ENCODE data around the gene HOXA9. TPM values are rescaled to one million over a fixed set of nuclear protein-coding genes. Genes with fewer than 3 reads are reported as not detected.

HOXA9 gene
- total RNA-seq, 4 donors from 2014 or later, result 0.63 to 1.9 (median 0.67) TPM; not detected in 1

DNA sequence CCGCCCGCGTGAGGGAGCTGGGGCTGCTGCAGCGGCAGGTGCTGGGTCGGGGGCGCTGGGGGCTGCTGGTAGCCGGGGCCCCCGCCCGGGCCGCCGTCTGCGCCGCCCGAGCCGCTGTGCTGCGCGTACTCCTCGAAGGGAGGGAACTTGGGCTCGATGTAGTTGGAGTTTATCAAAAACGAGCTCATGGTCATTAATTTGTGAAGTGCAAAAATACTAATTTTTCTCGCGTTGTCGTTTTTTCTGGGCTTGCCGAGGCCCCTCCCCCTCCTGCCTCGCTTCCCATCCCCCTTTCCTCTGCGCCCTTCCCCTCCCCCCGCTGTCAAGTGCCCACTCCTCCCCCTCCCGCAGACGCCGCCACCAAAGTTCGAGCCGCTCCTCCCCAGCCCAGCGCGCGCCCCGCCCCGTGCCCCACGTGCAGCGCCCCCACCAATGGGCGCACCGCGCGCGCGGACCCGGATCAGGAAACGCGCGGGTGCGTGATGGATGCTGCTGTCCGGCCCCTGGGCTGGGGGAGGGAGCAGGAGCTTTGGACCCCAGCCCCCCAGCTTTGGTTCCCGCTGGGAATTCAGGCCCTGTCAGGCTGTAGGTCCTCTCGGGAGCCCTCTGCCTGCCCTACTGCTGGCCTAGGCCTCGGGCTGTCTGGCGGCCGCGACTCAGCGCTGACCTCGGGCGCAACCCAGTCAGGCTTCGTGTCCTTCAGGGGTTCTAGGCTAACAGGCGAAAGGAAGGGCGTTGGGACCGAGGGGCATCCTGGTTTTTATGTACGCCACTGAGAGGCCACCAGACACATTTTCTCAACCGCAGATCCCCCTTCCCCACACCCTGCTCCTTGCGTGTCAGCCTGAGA lies 34.6 kb downstream of the HOXA9 start, which contains the start of gene HOXA4:
TSS of gene HOXA4 (minus strand) at position 218 of the 850 bp plus-strand sequence. CDS start at position 194, 24 bp downstream.
- intact Hi-C loops (cut with DNase I), result no loop called here
- H3K9me3 ChIP-seq, result no peaks in the 10 kb centered on the region
- 4 to 5% methylated on average over 43 to 57 of the region's 67 CpGs for WGBS, 2 donors
- peaks cover 0 to 7% of the 10 kb centered on the region in 2 donors for H3K4me1 ChIP-seq
- DNase-seq, result peak; percentile 41 to 60
- H3K27ac ChIP-seq, result peak within 1 kb of the TSS in 2 of 3 donors; percentile 44 to 65
- TF ChIP-seq POLR2A (IDR thresholded peaks at IDR 0.05), result peak in 1 of 2 donors; percentile 49
- TF ChIP-seq, protein P1, sequence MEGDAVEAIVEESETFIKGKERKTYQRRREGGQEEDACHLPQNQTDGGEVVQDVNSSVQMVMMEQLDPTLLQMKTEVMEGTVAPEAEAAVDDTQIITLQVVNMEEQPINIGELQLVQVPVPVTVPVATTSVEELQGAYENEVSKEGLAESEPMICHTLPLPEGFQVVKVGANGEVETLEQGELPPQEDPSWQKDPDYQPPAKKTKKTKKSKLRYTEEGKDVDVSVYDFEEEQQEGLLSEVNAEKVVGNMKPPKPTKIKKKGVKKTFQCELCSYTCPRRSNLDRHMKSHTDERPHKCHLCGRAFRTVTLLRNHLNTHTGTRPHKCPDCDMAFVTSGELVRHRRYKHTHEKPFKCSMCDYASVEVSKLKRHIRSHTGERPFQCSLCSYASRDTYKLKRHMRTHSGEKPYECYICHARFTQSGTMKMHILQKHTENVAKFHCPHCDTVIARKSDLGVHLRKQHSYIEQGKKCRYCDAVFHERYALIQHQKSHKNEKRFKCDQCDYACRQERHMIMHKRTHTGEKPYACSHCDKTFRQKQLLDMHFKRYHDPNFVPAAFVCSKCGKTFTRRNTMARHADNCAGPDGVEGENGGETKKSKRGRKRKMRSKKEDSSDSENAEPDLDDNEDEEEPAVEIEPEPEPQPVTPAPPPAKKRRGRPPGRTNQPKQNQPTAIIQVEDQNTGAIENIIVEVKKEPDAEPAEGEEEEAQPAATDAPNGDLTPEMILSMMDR (IDR thresholded peaks at IDR 0.05), result no peak
- peaks cover 33% of the 10 kb centered on the region for H3K27me3 ChIP-seq
- no peaks in the 10 kb centered on the region for H3K36me3 ChIP-seq
- H3K4me3 ChIP-seq (replicated peaks in 1 of 3), result peak within 1 kb of the TSS in 1 of 3 donors; percentile 30

DNA sequence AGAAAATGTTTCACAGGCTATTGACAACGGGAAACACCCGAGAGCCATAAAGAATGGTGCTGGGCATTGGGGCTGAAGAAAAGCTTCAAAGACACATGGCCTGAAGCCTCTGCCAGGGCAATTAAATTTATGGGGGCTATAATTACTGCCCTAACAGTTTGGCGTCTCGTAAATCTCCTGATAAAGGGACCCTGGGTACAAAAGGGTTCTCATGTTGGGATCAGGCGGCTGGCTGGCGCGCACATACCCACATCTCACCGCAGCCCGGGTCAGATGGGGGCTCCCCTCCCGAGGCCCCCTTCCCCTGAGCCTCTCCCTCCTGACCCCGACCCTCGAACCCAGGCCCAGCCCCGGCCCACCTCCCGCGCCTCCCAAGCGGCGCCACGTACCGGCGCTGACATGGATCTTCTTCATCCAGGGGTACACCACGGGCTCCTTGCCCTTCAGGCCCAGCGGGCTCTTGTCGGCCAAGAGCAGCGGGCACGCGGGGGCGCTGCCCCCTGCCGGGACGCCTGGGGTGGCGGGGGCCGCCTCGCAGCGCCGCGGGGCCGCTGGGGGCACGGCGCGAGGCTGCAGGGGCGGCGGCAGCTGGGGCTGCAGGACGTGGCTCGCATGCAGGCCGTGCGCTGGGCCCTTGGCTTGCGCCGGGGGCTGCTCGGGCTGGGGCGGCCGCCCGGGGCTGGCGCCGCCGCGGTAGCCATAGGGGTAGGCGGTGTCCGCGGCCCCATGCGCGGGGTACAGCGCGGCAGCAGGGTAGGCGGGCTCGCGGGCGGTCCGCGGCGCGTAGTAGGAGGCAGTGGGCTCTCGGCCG lies 35.4 kb downstream of the HOXA9 start:
- Histone ChIP-seq H3K4me1 (peaks cover 0 to 7% of the 10 kb centered on the region in 2 donors), H3K9me3 (no peaks in the 10 kb centered on the region), H3K27me3 (peaks cover 26% of the 10 kb centered on the region), H3K4me3 (replicated peaks in 1 of 3) (peak overlapping the region in 1 of 3 donors; percentile 30), H3K27ac (peak overlapping the region in 2 of 3 donors; percentile 44 to 65), H3K36me3 (no peaks in the 10 kb centered on the region)
- TF ChIP-seq POLR2A (IDR thresholded peaks at IDR 0.05), result no peak
- TF ChIP-seq, protein P1 (IDR thresholded peaks at IDR 0.05), result no peak
- DNase-seq, result no peak
- intact Hi-C loops (cut with DNase I), result no loop called here
- 7 to 11% methylated on average over 11 to 39 of the region's 72 CpGs for WGBS, 2 donors

DNA sequence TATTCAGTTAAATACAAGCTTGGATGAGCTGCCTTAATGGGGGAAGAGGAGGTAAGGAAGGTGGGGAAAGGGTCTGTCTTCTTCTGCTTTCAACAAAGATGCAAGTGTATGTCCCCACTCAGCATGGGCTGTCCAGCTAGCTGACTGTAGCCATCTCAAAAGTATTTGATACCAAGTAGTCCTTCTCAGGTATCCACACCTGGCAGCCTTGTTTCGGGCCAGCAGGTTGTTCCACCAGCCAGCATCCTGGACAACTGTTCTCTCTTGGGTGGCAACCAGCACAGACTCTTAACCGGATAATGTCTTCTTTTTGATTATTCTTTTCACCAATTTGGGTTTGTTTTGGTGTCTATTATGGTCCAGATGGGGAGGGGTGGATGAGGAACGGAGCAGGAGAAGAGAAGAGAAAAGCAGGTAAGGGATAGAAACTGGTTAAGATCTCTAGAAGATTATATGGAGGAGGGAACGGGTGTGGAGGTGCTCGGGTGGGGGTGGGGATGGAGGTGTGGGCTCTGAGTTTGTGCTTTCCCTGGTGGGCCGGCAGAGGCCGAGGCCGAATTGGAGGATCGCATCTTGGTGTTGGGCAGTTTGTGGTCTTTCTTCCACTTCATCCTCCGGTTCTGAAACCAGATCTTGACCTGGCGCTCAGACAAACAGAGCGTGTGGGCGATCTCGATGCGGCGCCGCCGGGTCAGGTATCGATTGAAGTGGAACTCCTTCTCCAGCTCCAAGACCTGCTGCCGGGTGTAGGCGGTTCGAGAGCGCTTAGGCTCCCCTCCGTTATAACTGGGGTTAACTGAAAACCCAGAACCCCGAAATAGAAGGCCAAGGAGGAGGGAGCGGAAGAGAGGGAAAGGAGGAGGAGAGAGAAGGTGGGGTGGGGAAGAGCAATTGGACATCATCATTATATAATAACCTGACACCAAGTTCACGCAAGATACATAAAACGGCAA lies 36.3 kb downstream of the HOXA9 start:
- Histone ChIP-seq H3K4me3 (replicated peaks in 1 of 3) (no peak overlapping the region), H3K36me3 (no peaks in the 10 kb centered on the region), H3K27ac (peak overlapping the region in 1 of 3 donors; percentile 22), H3K4me1 (peaks cover 0 to 7% of the 10 kb centered on the region in 2 donors), H3K27me3 (peaks cover 26% of the 10 kb centered on the region), H3K9me3 (no peaks in the 10 kb centered on the region)
- 27 to 33% methylated on average over 28 of the region's 28 CpGs for WGBS, 2 donors
- intact Hi-C loops (cut with DNase I), result no loop called here
- DNase-seq, result no peak
- TF ChIP-seq POLR2A (IDR thresholded peaks at IDR 0.05), result no peak
- TF ChIP-seq, protein P1 (IDR thresholded peaks at IDR 0.05), result no peak

DNA sequence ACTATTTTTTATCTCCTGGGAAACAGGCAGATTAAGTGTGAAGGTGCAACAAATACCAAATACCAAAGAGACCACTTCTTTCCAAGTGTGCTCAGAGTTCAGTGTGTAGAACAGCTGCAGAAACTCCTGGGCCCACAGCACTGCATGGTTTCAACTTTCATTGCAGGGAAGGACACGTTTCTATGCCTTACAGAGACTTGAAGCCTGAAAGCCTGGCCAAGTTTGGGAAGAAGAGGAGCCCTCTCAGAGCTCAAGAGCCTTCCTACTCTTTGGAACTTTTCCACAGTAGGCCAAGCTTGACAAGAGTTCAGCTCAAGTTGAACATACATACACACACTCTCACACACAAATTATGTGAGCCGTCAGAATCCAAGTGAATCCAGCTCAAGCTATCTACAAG lies 37.3 kb downstream of the HOXA9 start:
- no peak overlapping the region for H3K27ac ChIP-seq
- DNase-seq, result no peak
- no peak for TF ChIP-seq POLR2A (IDR thresholded peaks at IDR 0.05)
- TF ChIP-seq, protein P1 (IDR thresholded peaks at IDR 0.05), result no peak
- peaks cover 20% of the 10 kb centered on the region for H3K27me3 ChIP-seq
- H3K9me3 ChIP-seq, result no peaks in the 10 kb centered on the region
- no peaks in the 10 kb centered on the region for H3K36me3 ChIP-seq
- intact Hi-C loops (cut with DNase I), result no loop called here
- 20 to 21% methylated on average over 2 of the region's 2 CpGs for WGBS, 2 donors
- peaks cover 0 to 7% of the 10 kb centered on the region in 2 donors for H3K4me1 ChIP-seq
- no peak overlapping the region for H3K4me3 ChIP-seq (replicated peaks in 1 of 3)
